ENCODE results near the gene DDX20. TPM values are rescaled to one million over a fixed set of nuclear protein-coding genes. Genes with fewer than 3 reads are reported as not detected.
A peak's percentile ranks its signal among the peaks of the same experiment; 100 is the strongest.

Gene DDX20
- total and polyA plus RNA-seq, 2 of the 8 experiments (the other 6 are each of a cell fraction or from before 2014, with no cell fraction given), result 7.5 to 24.7 TPM

GRCh38 chr1:111755331-111756123, at the start of gene DDX20 (continued):
- TF ChIP-seq EP300 (IDR thresholded peaks at IDR 0.05; ENCODE audit: borderline replicate concordance in 1 of 2, low read depth in 2 of 2, low read length in 2 of 2) (no peak), BCL11A (IDR thresholded peaks at IDR 0.05; ENCODE audit: low read depth in 2 of 2, low read length in 2 of 2) (no peak), RXRA (IDR thresholded peaks at IDR 0.05; ENCODE audit: insufficient read depth, low read depth, low read length) (no peak), BRCA1 (IDR thresholded peaks at IDR 0.05; ENCODE audit: low read depth, low read length) (peak; percentile 83), SP2 (IDR thresholded peaks at IDR 0.05; ENCODE audit: low read length) (no peak), KDM4A (IDR thresholded peaks at IDR 0.05; ENCODE audit: low read depth, low read length, severe bottlenecking) (peak; percentile 82), POLR2AphosphoS5 (IDR thresholded peaks at IDR 0.05; ENCODE audit: low read depth, low read length) (peak; percentile 92), CHD2 (IDR thresholded peaks at IDR 0.05; ENCODE audit: low read length) (peak; percentile 96), CTCF (IDR thresholded peaks at IDR 0.05; ENCODE audit: control extremely low read depth in 1 of 3, insufficient read depth in 1 of 3, low read depth in 1 of 3, low read length in 3 of 3) (peak; percentile 67 to 84 (median 83)), SIN3A (conservative IDR thresholded peaks at IDR 0.05 in 1 of 2, IDR thresholded peaks at IDR 0.05 in 1 of 2; ENCODE audit: low read depth in 1 of 2, low read length in 2 of 2) (peak; percentile 74 to 95; a peak in 2 of 4 replicates), RNF2 (IDR thresholded peaks at IDR 0.05; ENCODE audit: borderline replicate concordance, low read depth, low read length, missing control alignments, poor library complexity, severe bottlenecking) (no peak), SUZ12 (IDR thresholded peaks at IDR 0.05; ENCODE audit: low read length) (no peak), POU5F1 (IDR thresholded peaks at IDR 0.05; ENCODE audit: low read depth, low read length) (no peak), GTF2F1 (IDR thresholded peaks at IDR 0.05; ENCODE audit: borderline replicate concordance, low read depth, low read length) (no peak), FOSL1 (IDR thresholded peaks at IDR 0.05; ENCODE audit: insufficient read depth, low read depth, low read length) (no peak), TAF1 (IDR thresholded peaks at IDR 0.05; ENCODE audit: low read depth, low read length) (peak; percentile 95)
